GM12873 (cell line): ENCODE data around the gene ALPK3.

Experiments used
- CTCF ChIP-seq: IDR thresholded peaks from 2 replicates; pipeline ENCODE4 v1.5.1; 2012; ENCODE audit warnings: low read depth, mild to moderate bottlenecking, moderate library complexity, low read length, control low read depth; ENCODE audit not compliant: insufficient read depth; ENCODE audit errors: missing control alignments

ALPK3 gene

DNA sequence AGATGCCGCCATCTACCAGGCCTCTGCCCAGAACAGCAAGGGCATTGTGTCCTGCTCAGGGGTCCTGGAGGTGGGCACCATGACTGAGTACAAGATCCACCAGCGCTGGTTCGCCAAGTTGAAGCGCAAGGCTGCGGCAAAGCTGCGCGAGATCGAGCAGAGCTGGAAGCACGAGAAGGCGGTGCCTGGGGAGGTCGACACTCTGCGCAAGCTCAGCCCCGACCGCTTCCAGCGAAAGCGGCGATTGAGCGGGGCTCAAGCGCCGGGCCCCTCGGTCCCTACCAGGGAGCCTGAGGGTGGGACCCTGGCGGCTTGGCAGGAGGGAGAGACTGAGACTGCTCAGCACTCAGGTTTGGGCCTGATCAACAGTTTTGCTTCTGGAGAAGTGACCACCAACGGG is 22.6 kb downstream of the ALPK3 start:
- TF ChIP-seq CTCF = no peak

DNA sequence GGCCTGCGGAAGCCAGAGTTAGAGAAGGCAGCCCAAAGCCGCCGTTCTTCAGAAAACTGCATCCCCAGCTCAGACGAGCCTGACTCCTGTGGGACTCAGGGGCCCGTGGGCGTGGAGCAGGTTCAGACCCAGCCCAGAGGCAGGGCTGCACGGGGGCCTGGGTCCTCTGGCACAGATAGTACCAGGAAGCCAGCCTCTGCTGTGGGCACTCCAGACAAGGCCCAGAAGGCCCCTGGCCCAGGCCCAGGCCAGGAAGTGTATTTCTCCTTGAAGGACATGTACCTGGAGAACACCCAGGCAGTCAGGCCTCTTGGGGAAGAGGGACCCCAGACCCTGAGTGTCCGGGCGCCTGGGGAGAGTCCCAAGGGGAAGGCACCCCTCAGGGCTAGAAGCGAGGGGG is 23.1 kb downstream of the ALPK3 start:
- no peak for TF ChIP-seq CTCF

DNA sequence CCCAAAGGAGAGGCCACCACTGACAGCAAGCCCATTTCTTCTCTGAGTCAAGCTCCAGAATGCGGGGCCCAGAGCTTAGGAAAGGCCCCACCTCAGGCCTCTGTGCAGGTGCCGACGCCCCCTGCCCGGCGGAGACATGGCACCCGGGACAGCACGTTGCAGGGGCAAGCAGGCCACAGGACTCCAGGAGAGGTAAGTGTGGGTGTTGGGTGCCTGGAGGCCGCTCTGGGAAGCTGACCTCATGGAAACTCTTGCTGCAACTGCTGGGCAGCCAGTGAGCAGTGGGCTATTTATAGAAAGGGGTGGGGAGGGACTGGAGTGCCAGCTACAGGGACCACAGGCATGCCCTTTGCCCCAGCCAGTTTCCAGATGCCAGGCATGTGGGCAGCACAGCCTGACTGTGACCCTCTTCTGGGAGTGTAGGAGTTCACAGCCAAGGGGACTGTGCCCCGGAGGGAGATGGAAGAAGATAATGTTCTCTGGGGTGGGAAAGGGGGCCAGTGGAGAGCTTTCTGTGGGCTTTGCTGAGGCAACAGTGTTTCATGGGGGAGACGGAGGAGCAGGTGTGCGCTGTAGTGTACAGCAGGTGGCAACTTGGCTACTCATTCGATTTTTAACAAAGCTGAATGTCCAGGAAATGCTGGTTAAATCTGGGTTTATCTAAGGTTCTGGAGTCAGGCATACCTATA is 23.7 kb downstream of the ALPK3 start:
- TF ChIP-seq CTCF = no peak

- no peak for TF ChIP-seq CTCF
These were observed 25.6 kb downstream of the ALPK3 start for GRCh38 chr15:84842781-84843180.

GRCh38 chr15:84844964-84845363 is 27.8 kb downstream of the ALPK3 start:
- no peak for TF ChIP-seq CTCF

GRCh38 chr15:84845631-84846030 is 28.5 kb downstream of the ALPK3 start:
- peak; percentile 65 for TF ChIP-seq CTCF

GRCh38 chr15:84846269-84846668 is 29.1 kb downstream of the ALPK3 start:
- TF ChIP-seq CTCF = no peak
